ENCODE data around the gene ITPRID1. TPM values are rescaled to one million over a fixed set of nuclear protein-coding genes. Genes with fewer than 3 reads are reported as not detected.

ITPRID1 gene
- total and polyA plus RNA-seq, 10 of the 15 experiments (the other 5 are each of a cell fraction or from before 2014, with no cell fraction given), result 0.06 TPM; not detected in 9

DNA sequence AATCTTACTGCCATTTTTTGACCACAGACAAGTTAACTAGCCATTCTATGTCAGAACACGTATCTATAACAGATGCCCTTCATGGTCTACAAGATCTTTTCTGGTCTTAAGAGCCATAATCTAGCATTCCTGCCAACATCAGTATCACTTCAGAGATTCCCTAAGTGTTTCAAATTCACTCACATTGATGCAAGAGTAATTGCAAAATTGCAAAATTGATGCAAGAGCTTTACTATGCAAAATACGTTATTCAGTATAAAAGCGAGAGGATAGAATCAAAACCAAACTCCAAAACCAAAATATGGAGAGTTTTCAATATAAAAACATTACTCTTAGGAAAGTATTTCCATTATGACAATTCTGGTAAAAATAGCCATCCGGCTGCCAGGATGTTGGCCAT is 135.0 kb downstream of the ITPRID1 start:
- intact Hi-C loops (cut with micrococcal nuclease; ENCODE audit: unreplicated experiment) (loop anchor here (1.0 to 5.0 kb wide), 2 partner anchors 68 to 87 kb away; no protein-coding TSS in a partner anchor), in situ Hi-C loops (cut with MboI) (no loop called here)
- ATAC-seq (no peak), FAIRE-seq (no peak), DNase-seq (ENCODE audit: low read depth, low spot score) (no peak)
- no TSS peak for BruUV-seq (replicated peaks)
- H3K4me2 ChIP-seq (ENCODE audit: control insufficient read depth, insufficient read depth), result no peak overlapping the region
- H3K9ac ChIP-seq (ENCODE audit: control insufficient read depth, insufficient read depth, low read length), result no peak overlapping the region
- WGBS (ENCODE audit: insufficient coverage, insufficient replicate concordance, low lambda C conversion rate, missing lambda C conversion rate), result 10% methylated on average over 4 of the region's 4 CpGs
- ChIA-PET SMC1A (ENCODE audit: uncharacterized antibody, unreplicated experiment) (interaction anchor here (0.9 to 1.7 kb wide), 7 partner anchors 29 to 206 kb away, joined by 3 to 5 read pairs (median 4); no protein-coding TSS in a partner anchor), RAD21 (ENCODE audit: unreplicated experiment) (no interaction called here), POLR2A (no interaction called here), CTCF (interaction anchor here (0.8 to 1.5 kb wide), 6 partner anchors 8 to 92 kb away, joined by 3 to 9 read pairs (median 6); partner anchors contain the start of gene PPP1R17)
- peaks cover 0 to 4% of the 10 kb centered on the region in 2 experiments; a peak in 3 of 4 replicates for H3K27me3 ChIP-seq (replicated peaks in 1 of 2; ENCODE audit: control insufficient read depth in 2 of 2, insufficient read depth in 2 of 2, low read length in 1 of 2)
- no peaks in the 10 kb centered on the region for H3K4me1 ChIP-seq (ENCODE audit: control insufficient read depth, insufficient read depth, low read length)
- no peaks in the 10 kb centered on the region for H3K79me2 ChIP-seq (ENCODE audit: control insufficient read depth, insufficient read depth, low read length)
- no peak overlapping the region for H3K27ac ChIP-seq (ENCODE audit: control insufficient read depth, insufficient read depth)
- H3K9me3 ChIP-seq (replicated peaks; ENCODE audit: control insufficient read depth, insufficient read depth, low read length), result no peaks in the 10 kb centered on the region
- H4K20me1 ChIP-seq (ENCODE audit: control insufficient read depth, insufficient read depth), result no peaks in the 10 kb centered on the region
- H2AFZ ChIP-seq (ENCODE audit: control insufficient read depth, low read depth, low read length), result no peak overlapping the region
- no peak overlapping the region for H3K4me3 ChIP-seq
- H3K36me3 ChIP-seq (ENCODE audit: control insufficient read depth in 2 of 2, insufficient read depth in 2 of 2, low read length in 1 of 2), result no peaks in the 10 kb centered on the region
- TF ChIP-seq PRDM15 (CRISPR knock-in tag; IDR thresholded peaks at IDR 0.05), result no peak
- TF ChIP-seq CEBPB (IDR thresholded peaks at IDR 0.05; ENCODE audit: borderline replicate concordance in 1 of 2, low read depth in 2 of 2, low read length in 2 of 2), result no peak
- TF ChIP-seq, protein P1, sequence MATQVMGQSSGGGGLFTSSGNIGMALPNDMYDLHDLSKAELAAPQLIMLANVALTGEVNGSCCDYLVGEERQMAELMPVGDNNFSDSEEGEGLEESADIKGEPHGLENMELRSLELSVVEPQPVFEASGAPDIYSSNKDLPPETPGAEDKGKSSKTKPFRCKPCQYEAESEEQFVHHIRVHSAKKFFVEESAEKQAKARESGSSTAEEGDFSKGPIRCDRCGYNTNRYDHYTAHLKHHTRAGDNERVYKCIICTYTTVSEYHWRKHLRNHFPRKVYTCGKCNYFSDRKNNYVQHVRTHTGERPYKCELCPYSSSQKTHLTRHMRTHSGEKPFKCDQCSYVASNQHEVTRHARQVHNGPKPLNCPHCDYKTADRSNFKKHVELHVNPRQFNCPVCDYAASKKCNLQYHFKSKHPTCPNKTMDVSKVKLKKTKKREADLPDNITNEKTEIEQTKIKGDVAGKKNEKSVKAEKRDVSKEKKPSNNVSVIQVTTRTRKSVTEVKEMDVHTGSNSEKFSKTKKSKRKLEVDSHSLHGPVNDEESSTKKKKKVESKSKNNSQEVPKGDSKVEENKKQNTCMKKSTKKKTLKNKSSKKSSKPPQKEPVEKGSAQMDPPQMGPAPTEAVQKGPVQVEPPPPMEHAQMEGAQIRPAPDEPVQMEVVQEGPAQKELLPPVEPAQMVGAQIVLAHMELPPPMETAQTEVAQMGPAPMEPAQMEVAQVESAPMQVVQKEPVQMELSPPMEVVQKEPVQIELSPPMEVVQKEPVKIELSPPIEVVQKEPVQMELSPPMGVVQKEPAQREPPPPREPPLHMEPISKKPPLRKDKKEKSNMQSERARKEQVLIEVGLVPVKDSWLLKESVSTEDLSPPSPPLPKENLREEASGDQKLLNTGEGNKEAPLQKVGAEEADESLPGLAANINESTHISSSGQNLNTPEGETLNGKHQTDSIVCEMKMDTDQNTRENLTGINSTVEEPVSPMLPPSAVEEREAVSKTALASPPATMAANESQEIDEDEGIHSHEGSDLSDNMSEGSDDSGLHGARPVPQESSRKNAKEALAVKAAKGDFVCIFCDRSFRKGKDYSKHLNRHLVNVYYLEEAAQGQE (IDR thresholded peaks at IDR 0.05; ENCODE audit: low read depth, low read length), result no peak
- no peak for TF ChIP-seq LARP7 (IDR thresholded peaks at IDR 0.05)
- TF ChIP-seq MEF2B (IDR thresholded peaks at IDR 0.05; ENCODE audit: partially characterized antibody, poor library complexity, severe bottlenecking), result no peak
- no peak for TF ChIP-seq SREBF1 (IDR thresholded peaks at IDR 0.05; ENCODE audit: low read length)
- no peak for TF ChIP-seq ZNF24 (IDR thresholded peaks at IDR 0.05)
- TF ChIP-seq HDGF (IDR thresholded peaks at IDR 0.05), result no peak
- no peak for TF ChIP-seq BCLAF1 (IDR thresholded peaks at IDR 0.05)
- no peak for TF ChIP-seq DPF2 (IDR thresholded peaks at IDR 0.05)
- TF ChIP-seq NR2C2 (IDR thresholded peaks at IDR 0.05; ENCODE audit: borderline replicate concordance, control insufficient read depth, insufficient read length, low read depth), result no peak
- TF ChIP-seq FOXK2 (IDR thresholded peaks at IDR 0.05), result no peak
- TF ChIP-seq KAT2A (conservative IDR thresholded peaks at IDR 0.05; ENCODE audit: control insufficient read depth, low read depth, low read length), result no peak
- TF ChIP-seq ZNF274 (IDR thresholded peaks at IDR 0.05; ENCODE audit: insufficient read depth, insufficient read length), result no peak
- no peak for TF ChIP-seq POLR2AphosphoS2 (IDR thresholded peaks at IDR 0.05; ENCODE audit: low read depth, low read length)
